SK-N-SH treated with all-trans-retinoic acid at 6 μM for 48 hours (cell line): ENCODE measurements around the gene RASL12.

Experiments
- BACH2 ChIP-seq: fragments of 250-450 bp; sonication (Bioruptor Pico); IDR thresholded peaks from 2 replicates; pipeline ENCODE4 v1.9.0; 2021; ENCODE audit warnings: mild to moderate bottlenecking, borderline replicate concordance
- CSRNP3 ChIP-seq: fragments of 250-450 bp; sonication (Bioruptor Pico); IDR thresholded peaks from 2 replicates; pipeline ENCODE4 v1.5.1; 2021; ENCODE audit warnings: mild to moderate bottlenecking, moderate library complexity
- ISL1 ChIP-seq: fragments of 250-450 bp; sonication (Bioruptor Pico); IDR thresholded peaks from 2 replicates; pipeline ENCODE4 v2.1.2; 2022; ENCODE audit warnings: mild to moderate bottlenecking, moderate library complexity
- RARB ChIP-seq: fragments of 250-450 bp; sonication (Bioruptor Pico); IDR thresholded peaks from 2 replicates; pipeline ENCODE4 v1.8.0; 2021; ENCODE audit warnings: mild to moderate bottlenecking, moderate library complexity
- ZFP30 ChIP-seq: fragments of 450-650 bp; formaldehyde crosslinking; IDR thresholded peaks from 2 replicates; pipeline ENCODE4 v1.5.0; 2022; ENCODE audit warnings: mild to moderate bottlenecking, moderate library complexity

- TF ChIP-seq BACH2, result no peak
- TF ChIP-seq ISL1, result no peak
- TF ChIP-seq RARB (CRISPR knock-in tag), result no peak
- no peak for TF ChIP-seq ZFP30
- TF ChIP-seq CSRNP3, result no peak
Observed at GRCh38 chr15:65029736-65030208, 38.0 kb downstream of the RASL12 start.
